ENCODE measurements around the gene SPATS2L. TPM values are rescaled to one million over a fixed set of nuclear protein-coding genes. Genes with fewer than 3 reads are reported as not detected.

The SPATS2L gene
- total and polyA plus RNA-seq, 2 of the 13 experiments (the other 11 are each of a cell fraction or from before 2014, with no cell fraction given): 154 to 212 TPM

GRCh38 chr2:200301953-200302858, 4.3 kb upstream of the SPATS2L start:
- CTCF ChIA-PET (ENCODE audit: low intra/inter-chr PET ratio, low total read pairs): no interaction called here
- no peaks in the 10 kb centered on the region for H3K9me3 ChIP-seq (ENCODE audit: low read length)
- POLR2A ChIA-PET: interaction anchor here (1.0 to 6.0 kb wide), 6 partner anchors 10 to 103 kb away, joined by 4 to 187 read pairs (median 5); no protein-coding TSS in a partner anchor
- FAIRE-seq: no peak
- DNase-seq (ENCODE audit: low spot score): no peak
- peak overlapping the region; percentile 80 for H3K4me2 ChIP-seq (ENCODE audit: low read depth, low read length)
- peak overlapping the region; percentile 65 for H3K27ac ChIP-seq (ENCODE audit: extremely low read length, insufficient read depth, low read length)
- intact Hi-C loops (cut with micrococcal nuclease; ENCODE audit: unreplicated experiment) (loop anchor here (2.0 kb wide), 1 partner anchor 317 kb away; no protein-coding TSS in a partner anchor), in situ Hi-C loops (cut with HindIII; ENCODE audit: extremely low pct_ligation_motif_present, low pct_unique_long_range_greater_than_20kb) (loop anchor here (10.0 kb wide), 1 partner anchor 317 kb away; no protein-coding TSS in a partner anchor)
- H3K36me3 ChIP-seq (replicated peaks in 1 of 2; ENCODE audit: control insufficient read depth in 1 of 2, insufficient read depth in 2 of 2, low read length in 2 of 2): no peaks in the 10 kb centered on the region
- H3K4me3 ChIP-seq (replicated peaks in 1 of 3; ENCODE audit: insufficient read depth in 1 of 3, low read depth in 2 of 3, low read length in 3 of 3): peak overlapping the region in 2 of 3 experiments; percentile 4 to 41; a peak in 2 of 6 replicates
- no peaks in the 10 kb centered on the region; a peak in 1 of 5 replicates for H3K27me3 ChIP-seq (ENCODE audit: control insufficient read depth in 1 of 2, insufficient read depth in 2 of 2, low read length in 2 of 2)
- H3K4me1 ChIP-seq (ENCODE audit: insufficient read depth, low read length): peaks cover 54% of the 10 kb centered on the region
- 63% methylated on average over 3 of the region's 3 CpGs for WGBS (ENCODE audit: low lambda C conversion rate)
- no peaks in the 10 kb centered on the region for H4K20me1 ChIP-seq (ENCODE audit: insufficient read depth, low read length)
- TSS peak; percentile 89 for BruUV-seq (replicated peaks)
- ATAC-seq: no peak
- H3K9ac ChIP-seq (ENCODE audit: insufficient read depth, low read depth, low read length): peak overlapping the region; percentile 51
- peaks cover 26% of the 10 kb centered on the region for H3K79me2 ChIP-seq (ENCODE audit: insufficient read depth, low read length)
- no peak overlapping the region for H2AFZ ChIP-seq (ENCODE audit: low read length)
- TF ChIP-seq DMTF1 (CRISPR knock-in tag; IDR thresholded peaks at IDR 0.05) (0 out of 2 replicates have a peak, but pooled peaks have one; percentile 35), ZMYM2 (CRISPR knock-in tag; IDR thresholded peaks at IDR 0.05) (0 out of 2 replicates have a peak, but pooled peaks have one; percentile 10), ZBTB40 (IDR thresholded peaks at IDR 0.05) (0 out of 2 replicates have a peak, but pooled peaks have one; percentile 35), ZBTB40 (CRISPR knock-in tag; IDR thresholded peaks at IDR 0.05) (peak; percentile 92), NCOA2 (CRISPR knock-in tag; IDR thresholded peaks at IDR 0.05) (no peak), ZNF383 (CRISPR knock-in tag; IDR thresholded peaks at IDR 0.05; ENCODE audit: borderline replicate concordance) (0 out of 2 replicates have a peak, but pooled peaks have one; percentile 26), HMG20B (CRISPR knock-in tag; conservative IDR thresholded peaks at IDR 0.05) (no peak), ETS1 (CRISPR knock-in tag; IDR thresholded peaks at IDR 0.05) (no peak), SAFB2 (CRISPR knock-in tag; IDR thresholded peaks at IDR 0.05; ENCODE audit: borderline replicate concordance, low read depth) (no peak), SIN3B (IDR thresholded peaks at IDR 0.05; ENCODE audit: low read length) (no peak)
